MM.1S (cell line): Measurements from ENCODE around the gene MTNR1A.

Source experiments
- EZH2 ChIP-seq: fragments of 300-600 bp; sonication (generic); optimal IDR thresholded peaks from 2 replicates; pipeline ENCODE3; 2017; ENCODE audit warnings: low read depth, mild to moderate bottlenecking, antibody characterized with exemption, low read length, mixed read lengths
- TF ChIP-seq, protein P1 (sequence below): fragments of 300-600 bp; sonication (generic); IDR thresholded peaks from 2 replicates; pipeline ENCODE4 v1.5.1; 2016; ENCODE audit warnings: antibody characterized with exemption, low read length, mixed read lengths

DNA sequence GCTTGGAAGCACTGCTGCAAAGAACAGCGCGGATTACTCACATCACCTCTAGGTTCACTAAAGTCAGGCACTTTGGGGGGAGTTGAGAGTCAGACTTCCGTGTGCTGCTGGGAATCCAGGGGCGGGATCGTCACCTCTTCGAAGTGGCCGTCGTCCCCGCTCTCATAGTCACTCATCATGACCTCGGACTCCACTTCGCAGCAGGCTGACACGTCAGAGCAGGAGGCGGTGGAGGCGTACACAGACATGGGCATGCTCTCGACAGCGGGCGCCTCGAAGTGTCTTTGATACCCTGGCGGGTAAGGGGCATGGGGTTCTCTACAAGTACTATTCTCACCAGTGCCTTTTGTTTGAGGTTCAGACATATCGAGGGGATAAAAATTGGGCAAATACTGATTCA is 33.1 kb upstream of the MTNR1A start:
- TF ChIP-seq, protein P1, sequence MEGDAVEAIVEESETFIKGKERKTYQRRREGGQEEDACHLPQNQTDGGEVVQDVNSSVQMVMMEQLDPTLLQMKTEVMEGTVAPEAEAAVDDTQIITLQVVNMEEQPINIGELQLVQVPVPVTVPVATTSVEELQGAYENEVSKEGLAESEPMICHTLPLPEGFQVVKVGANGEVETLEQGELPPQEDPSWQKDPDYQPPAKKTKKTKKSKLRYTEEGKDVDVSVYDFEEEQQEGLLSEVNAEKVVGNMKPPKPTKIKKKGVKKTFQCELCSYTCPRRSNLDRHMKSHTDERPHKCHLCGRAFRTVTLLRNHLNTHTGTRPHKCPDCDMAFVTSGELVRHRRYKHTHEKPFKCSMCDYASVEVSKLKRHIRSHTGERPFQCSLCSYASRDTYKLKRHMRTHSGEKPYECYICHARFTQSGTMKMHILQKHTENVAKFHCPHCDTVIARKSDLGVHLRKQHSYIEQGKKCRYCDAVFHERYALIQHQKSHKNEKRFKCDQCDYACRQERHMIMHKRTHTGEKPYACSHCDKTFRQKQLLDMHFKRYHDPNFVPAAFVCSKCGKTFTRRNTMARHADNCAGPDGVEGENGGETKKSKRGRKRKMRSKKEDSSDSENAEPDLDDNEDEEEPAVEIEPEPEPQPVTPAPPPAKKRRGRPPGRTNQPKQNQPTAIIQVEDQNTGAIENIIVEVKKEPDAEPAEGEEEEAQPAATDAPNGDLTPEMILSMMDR: no peak
- TF ChIP-seq EZH2: no peak
